ENCODE results near the gene B3GALT6.

The B3GALT6 gene

DNA sequence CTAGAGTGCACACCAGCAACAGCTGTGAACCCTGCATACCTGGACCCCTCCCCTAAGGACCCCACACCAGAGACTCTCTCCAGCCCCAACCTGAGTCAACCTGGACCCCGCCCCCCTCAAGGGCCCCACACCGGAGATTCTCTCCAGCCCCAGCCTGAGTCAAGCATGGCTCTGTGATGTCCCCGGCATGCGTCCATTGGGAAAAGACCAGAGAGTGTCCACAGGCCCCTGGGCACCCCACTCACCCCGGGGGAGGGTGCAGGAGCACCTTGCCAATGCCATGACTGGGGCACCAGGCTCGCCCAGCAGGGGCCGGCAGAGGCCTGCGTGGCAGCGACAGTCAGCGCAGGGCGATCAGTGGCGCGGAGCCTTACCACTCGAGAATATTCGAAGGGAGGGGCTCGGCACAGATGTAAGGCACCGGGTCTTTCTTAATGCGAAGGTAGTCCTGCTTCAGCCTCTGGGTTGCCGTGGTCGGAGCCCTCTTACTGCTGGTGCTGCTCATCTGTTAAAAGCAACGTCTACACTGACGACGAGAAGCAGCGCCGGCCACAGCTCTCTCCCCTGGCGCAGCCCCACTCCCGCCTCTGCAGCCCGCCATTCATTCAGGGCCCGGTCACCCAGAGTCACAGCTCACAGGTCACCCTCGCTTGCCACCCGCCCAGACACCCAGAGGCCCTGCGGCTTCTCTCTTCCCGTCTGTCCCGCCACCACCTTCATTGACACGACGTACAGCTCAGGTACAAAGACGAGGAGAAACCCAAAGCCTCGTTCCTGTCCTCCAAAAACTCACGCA lies 35.6 kb downstream of the B3GALT6 start:
- H3K4me3 ChIP-seq (ENCODE audit: control insufficient read depth, low read depth, low read length): no peak overlapping the region
- no peak for TF ChIP-seq CTCF (conservative IDR thresholded peaks at IDR 0.05; ENCODE audit: control insufficient read depth, insufficient read depth, low read depth, low read length)
- DNase-seq (ENCODE audit: low read depth): no peak

DNA sequence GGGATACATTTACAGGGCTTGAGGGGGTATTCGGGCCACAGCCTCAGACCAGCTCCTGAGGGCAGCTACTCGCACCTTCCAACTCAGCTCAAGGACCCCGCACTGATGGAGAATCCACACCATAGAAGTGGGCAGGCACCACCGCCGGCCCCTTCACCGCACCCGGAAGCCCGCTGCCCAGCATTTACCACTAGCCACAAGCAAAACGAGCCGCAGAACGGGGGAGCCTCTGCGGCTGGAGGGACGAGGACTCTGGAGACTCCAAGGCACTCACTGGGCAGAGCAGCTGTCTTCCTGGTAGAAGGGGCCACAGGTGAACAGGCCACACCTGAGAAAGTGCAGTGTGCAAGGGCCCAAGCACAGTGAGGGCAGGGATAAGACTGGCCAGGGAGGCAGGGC lies 36.2 kb downstream of the B3GALT6 start:
- no peak for DNase-seq (ENCODE audit: low read depth)
- H3K4me3 ChIP-seq (ENCODE audit: control insufficient read depth, low read depth, low read length): no peak overlapping the region
- TF ChIP-seq CTCF (conservative IDR thresholded peaks at IDR 0.05; ENCODE audit: control insufficient read depth, insufficient read depth, low read depth, low read length): no peak

- no peak for TF ChIP-seq CTCF (conservative IDR thresholded peaks at IDR 0.05; ENCODE audit: control insufficient read depth, insufficient read depth, low read depth, low read length)
- DNase-seq (ENCODE audit: low read depth): peak; percentile 60
- no peak overlapping the region for H3K4me3 ChIP-seq (ENCODE audit: control insufficient read depth, low read depth, low read length)
Observed at GRCh38 chr1:1270813-1271212, 38.8 kb downstream of the B3GALT6 start.

- peak overlapping the region; percentile 76 for H3K4me3 ChIP-seq (ENCODE audit: control insufficient read depth, low read depth, low read length)
- no peak for DNase-seq (ENCODE audit: low read depth)
- no peak for TF ChIP-seq CTCF (conservative IDR thresholded peaks at IDR 0.05; ENCODE audit: control insufficient read depth, insufficient read depth, low read depth, low read length)
Observed at GRCh38 chr1:1272341-1273208, 40.5 kb downstream of the B3GALT6 start.

GRCh38 chr1:1273209-1273511 lies 41.1 kb downstream of the B3GALT6 start:
- H3K4me3 ChIP-seq (ENCODE audit: control insufficient read depth, low read depth, low read length): peak overlapping the region; percentile 76
- TF ChIP-seq CTCF (conservative IDR thresholded peaks at IDR 0.05; ENCODE audit: control insufficient read depth, insufficient read depth, low read depth, low read length): no peak
- DNase-seq (ENCODE audit: low read depth): no peak

DNA sequence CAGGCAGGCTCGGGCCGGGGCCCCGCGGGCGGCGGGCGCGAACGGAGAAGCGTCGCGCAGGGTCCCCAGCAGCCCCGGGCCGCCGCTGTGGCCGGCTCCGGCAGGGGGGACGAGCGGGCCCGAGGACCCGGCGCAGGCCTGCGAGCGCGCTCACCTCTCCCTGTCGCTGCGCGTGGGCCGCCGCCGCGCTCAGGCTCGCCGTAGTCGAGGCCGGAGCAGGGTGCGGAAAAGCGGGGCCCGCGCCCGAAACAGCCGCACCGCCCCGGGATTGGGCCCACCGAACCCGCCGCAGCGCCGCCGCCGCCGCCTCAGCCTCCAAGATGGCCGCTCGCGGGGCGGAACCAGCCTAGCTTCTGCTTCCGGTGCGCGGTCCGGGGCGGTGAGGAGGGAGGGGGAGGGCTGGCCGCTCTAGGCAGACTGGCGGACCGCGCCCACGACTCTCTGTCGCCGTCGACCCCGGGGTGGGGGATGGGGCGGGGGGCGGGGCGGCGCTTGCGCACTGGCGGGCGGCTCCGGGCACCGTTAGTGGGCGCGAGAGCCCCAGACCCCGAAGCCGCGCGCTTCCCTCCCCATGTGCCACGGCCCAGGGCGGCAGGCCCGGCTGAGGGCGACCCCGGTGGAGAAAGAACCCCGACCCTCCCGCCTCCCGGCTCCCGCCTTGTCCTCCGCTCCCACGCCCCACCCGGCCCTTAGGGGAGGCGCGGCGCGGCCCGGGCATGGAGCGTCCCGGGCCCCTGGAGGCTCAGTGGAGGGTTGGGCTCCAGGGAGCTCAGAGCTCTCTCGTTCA lies 41.7 kb downstream of the B3GALT6 start, which contains the start of gene UBE2J2:
Gene UBE2J2, minus strand, starts transcription at position 343 of the 787 bp plus-strand sequence. CDS start 5,862 bp downstream, outside the sequence.
- peak within 1 kb of the TSS; percentile 76 for H3K4me3 ChIP-seq (ENCODE audit: control insufficient read depth, low read depth, low read length)
- TF ChIP-seq CTCF (conservative IDR thresholded peaks at IDR 0.05; ENCODE audit: control insufficient read depth, insufficient read depth, low read depth, low read length): no peak
- peak; percentile 89 for DNase-seq (ENCODE audit: low read depth)

Data from fibroblast of mammary gland (primary cell).